Fibroblast of pulmonary artery (primary cell): Measurements from ENCODE around the gene GPBAR1.

ENCODE experiments used
- DNase-seq: peaks from one replicate; pipeline ENCODE4 v3.0.0-alpha.2; 2010; ENCODE audit warnings: low read depth
- H3K4me3 ChIP-seq: replicated peaks from 2 replicates; pipeline ENCODE4 v1.5.1; 2011; ENCODE audit warnings: low read depth, mild to moderate bottlenecking, control low read depth, low read length, moderate library complexity
- TF ChIP-seq, protein P1 (sequence below): IDR thresholded peaks from 2 replicates; pipeline ENCODE4 v1.5.1; 2011; ENCODE audit warnings: mild to moderate bottlenecking, control low read depth, low read length, inconsistent platforms; ENCODE audit errors: missing control alignments

The GPBAR1 gene

DNA sequence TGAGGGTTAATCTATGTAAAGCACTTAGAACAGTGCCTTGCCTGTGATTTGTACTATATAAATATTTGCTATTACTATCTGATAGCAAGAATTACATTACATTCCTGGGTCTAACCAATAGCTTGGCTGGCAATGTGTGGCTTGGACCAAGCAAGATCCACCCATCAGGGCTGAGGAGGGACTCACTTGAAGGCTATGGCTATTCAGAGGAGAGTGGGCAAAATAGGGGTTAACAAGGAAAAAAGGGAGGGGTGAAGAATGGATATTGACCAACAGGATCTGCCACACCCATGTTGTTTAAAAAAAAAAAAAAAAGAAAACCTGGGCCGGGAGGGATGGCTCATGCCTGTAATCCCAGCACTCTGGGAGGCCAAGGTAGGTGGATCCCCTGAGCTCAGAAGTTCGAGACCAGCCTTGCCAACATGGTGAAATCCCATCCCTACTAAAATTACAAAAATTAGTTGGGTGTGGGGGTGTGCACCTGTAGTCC lies 51.5 kb downstream of the GPBAR1 start:
- TF ChIP-seq, protein P1, sequence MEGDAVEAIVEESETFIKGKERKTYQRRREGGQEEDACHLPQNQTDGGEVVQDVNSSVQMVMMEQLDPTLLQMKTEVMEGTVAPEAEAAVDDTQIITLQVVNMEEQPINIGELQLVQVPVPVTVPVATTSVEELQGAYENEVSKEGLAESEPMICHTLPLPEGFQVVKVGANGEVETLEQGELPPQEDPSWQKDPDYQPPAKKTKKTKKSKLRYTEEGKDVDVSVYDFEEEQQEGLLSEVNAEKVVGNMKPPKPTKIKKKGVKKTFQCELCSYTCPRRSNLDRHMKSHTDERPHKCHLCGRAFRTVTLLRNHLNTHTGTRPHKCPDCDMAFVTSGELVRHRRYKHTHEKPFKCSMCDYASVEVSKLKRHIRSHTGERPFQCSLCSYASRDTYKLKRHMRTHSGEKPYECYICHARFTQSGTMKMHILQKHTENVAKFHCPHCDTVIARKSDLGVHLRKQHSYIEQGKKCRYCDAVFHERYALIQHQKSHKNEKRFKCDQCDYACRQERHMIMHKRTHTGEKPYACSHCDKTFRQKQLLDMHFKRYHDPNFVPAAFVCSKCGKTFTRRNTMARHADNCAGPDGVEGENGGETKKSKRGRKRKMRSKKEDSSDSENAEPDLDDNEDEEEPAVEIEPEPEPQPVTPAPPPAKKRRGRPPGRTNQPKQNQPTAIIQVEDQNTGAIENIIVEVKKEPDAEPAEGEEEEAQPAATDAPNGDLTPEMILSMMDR: no peak
- no peak overlapping the region for H3K4me3 ChIP-seq
- no peak for DNase-seq

DNA sequence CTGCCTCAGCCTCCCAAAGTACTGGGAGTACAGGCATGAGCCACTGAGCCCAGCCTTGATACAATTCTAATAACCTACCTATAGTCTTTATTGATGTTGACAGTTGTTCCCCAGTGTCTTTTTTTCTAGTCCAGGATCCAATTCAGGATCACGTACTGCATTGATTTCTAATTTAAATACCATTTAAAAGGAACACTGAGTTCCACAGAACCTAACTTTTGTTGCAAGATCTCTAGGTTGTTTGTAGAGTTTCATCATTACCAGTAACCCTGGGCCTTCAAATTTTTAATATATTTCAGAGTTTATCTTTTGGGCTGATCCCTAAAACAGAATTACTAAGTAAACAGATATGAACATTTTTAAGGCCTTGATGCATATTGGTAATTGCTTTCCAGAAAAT lies 52.5 kb downstream of the GPBAR1 start:
- TF ChIP-seq, protein P1: no peak

More for the DNA sequence above, 52.5 kb downstream of the GPBAR1 start:
- DNase-seq: no peak
- no peak overlapping the region for H3K4me3 ChIP-seq
